Measurements from ENCODE around the gene CD109. TPM values are rescaled to one million over a fixed set of nuclear protein-coding genes. Genes with fewer than 3 reads are reported as not detected.

The CD109 gene
- polyA plus RNA-seq, 3 donors: 0.17 to 0.30 (median 0.20) TPM

- Mint-ChIP-seq H3K9me3 (no peaks in the 10 kb centered on the region), H3K4me1 (peaks cover 8% of the 10 kb centered on the region), H3K27me3 (ENCODE audit: low read depth in 3 of 3) (peaks cover 0 to 4% (median 0%) of the 10 kb centered on the region in 3 donors), H3K36me3 (no peaks in the 10 kb centered on the region), H3K27ac (no peak overlapping the region), H3K4me3 (no peak overlapping the region)
- Histone ChIP-seq H2AFZ (ENCODE audit: insufficient read depth, low read depth, low read length, poor library complexity, severe bottlenecking) (no peak overlapping the region), H3K27ac (ENCODE audit: low read depth in 1 of 2, low read length in 2 of 2) (no peak overlapping the region), H3K4me2 (replicated peaks; ENCODE audit: extremely low read depth, low read length, poor library complexity, severe bottlenecking) (no peak overlapping the region), H3K9ac (ENCODE audit: insufficient read depth, low read length, poor library complexity, severe bottlenecking) (no peak overlapping the region), H3K79me2 (ENCODE audit: insufficient read depth, low read length) (no peaks in the 10 kb centered on the region), H3K9me3 (replicated peaks in 1 of 2; ENCODE audit: control insufficient read depth in 1 of 2, insufficient read depth in 1 of 2, low read length in 2 of 2) (no peaks in the 10 kb centered on the region), H3K36me3 (replicated peaks in 1 of 2; ENCODE audit: control insufficient read depth in 1 of 2, insufficient read depth in 2 of 2, low read length in 2 of 2) (no peaks in the 10 kb centered on the region), H4K20me1 (ENCODE audit: insufficient read depth, low read length) (no peaks in the 10 kb centered on the region), H3K27me3 (ENCODE audit: control insufficient read depth in 2 of 2, insufficient read depth in 2 of 2, low read length in 2 of 2) (no peaks in the 10 kb centered on the region), H3K4me1 (ENCODE audit: control insufficient read depth in 1 of 2, insufficient read depth in 2 of 2, low read length in 2 of 2) (peaks cover 18 to 28% of the 10 kb centered on the region in 2 donors), H3K4me3 (replicated peaks in 1 of 3; ENCODE audit: low read depth in 2 of 3, low read length in 3 of 3) (no peak overlapping the region)
- DNase-seq: no peak
- TF ChIP-seq CTCF (IDR thresholded peaks at IDR 0.05): no peak
- WGBS (ENCODE audit: insufficient coverage): 88% methylated on average over 1 of the region's 3 CpGs
- intact Hi-C loops (cut with micrococcal nuclease): no loop called here
Observed at GRCh38 chr6:73743556-73743955, 47.6 kb downstream of the CD109 start.

GRCh38 chr6:73746787-73747186 lies 50.8 kb downstream of the CD109 start:
- Histone ChIP-seq H3K4me1 (ENCODE audit: control insufficient read depth in 1 of 2, insufficient read depth in 2 of 2, low read length in 2 of 2) (peaks cover 18 to 31% of the 10 kb centered on the region in 2 donors), H3K36me3 (replicated peaks in 1 of 2; ENCODE audit: control insufficient read depth in 1 of 2, insufficient read depth in 2 of 2, low read length in 2 of 2) (no peaks in the 10 kb centered on the region), H2AFZ (ENCODE audit: insufficient read depth, low read depth, low read length, poor library complexity, severe bottlenecking) (peak overlapping the region; percentile 80), H3K4me3 (replicated peaks in 1 of 3; ENCODE audit: low read depth in 2 of 3, low read length in 3 of 3) (peak overlapping the region; percentile 24 to 72 (median 63)), H3K4me2 (replicated peaks; ENCODE audit: extremely low read depth, low read length, poor library complexity, severe bottlenecking) (peak overlapping the region; percentile 65), H3K9ac (ENCODE audit: insufficient read depth, low read length, poor library complexity, severe bottlenecking) (peak overlapping the region; percentile 49), H3K27ac (ENCODE audit: low read depth in 1 of 2, low read length in 2 of 2) (peak overlapping the region in 1 of 2 donors; percentile 87), H3K27me3 (ENCODE audit: control insufficient read depth in 2 of 2, insufficient read depth in 2 of 2, low read length in 2 of 2) (no peaks in the 10 kb centered on the region), H3K9me3 (replicated peaks in 1 of 2; ENCODE audit: control insufficient read depth in 1 of 2, insufficient read depth in 1 of 2, low read length in 2 of 2) (no peaks in the 10 kb centered on the region), H3K79me2 (ENCODE audit: insufficient read depth, low read length) (no peaks in the 10 kb centered on the region), H4K20me1 (ENCODE audit: insufficient read depth, low read length) (no peaks in the 10 kb centered on the region)
- no peak for TF ChIP-seq CTCF (IDR thresholded peaks at IDR 0.05)
- H3K4me3 Mint-ChIP-seq: no peak overlapping the region
- DNase-seq: no peak
- H3K27ac Mint-ChIP-seq: no peak overlapping the region
- peaks cover 4% of the 10 kb centered on the region in 2 donors for H3K36me3 Mint-ChIP-seq
- no CpG with 5 or more reads among the region's 1 CpG for WGBS (ENCODE audit: insufficient coverage)
- H3K9me3 Mint-ChIP-seq: no peaks in the 10 kb centered on the region
- H3K27me3 Mint-ChIP-seq (ENCODE audit: low read depth in 3 of 3): peaks cover 0 to 1% (median 0%) of the 10 kb centered on the region in 3 donors
- H3K4me1 Mint-ChIP-seq: peaks cover 8% of the 10 kb centered on the region
- intact Hi-C loops (cut with micrococcal nuclease): no loop called here

All from CD14-positive monocyte (primary cell).